BJ (cell line): ENCODE measurements around the gene ZNF438. TPM values are rescaled to one million over a fixed set of nuclear protein-coding genes. Genes with fewer than 3 reads are reported as not detected.
"Not testable (repeated sequence)": the region's sequence is repeated elsewhere in the genome, so short reads cannot be mapped to it uniquely, and the experiment has no call there.

Experiments used
- CTCF ChIA-PET: fragments of 350-600 bp; formaldehyde crosslinking; extraction: SDS; loops from one replicate; lab custom pipeline; 2021; ENCODE audit warnings: antibody characterized with exemption, inconsistent platforms; lab: Yijun Ruan, JAX
- POLR2A ChIA-PET: fragments of 300-600 bp; sonication (Branson Sonifier 250); formaldehyde crosslinking; extraction: SDS; loops from one replicate; lab custom pipeline; 2021; ENCODE audit warnings: antibody characterized with exemption; lab: Charles Lee
- DNase-seq: peaks from one replicate; pipeline ENCODE4 v3.0.0-alpha.2; 2011; ENCODE audit warnings: low read depth
- H3K27me3 ChIP-seq: 2 replicates; pipeline ENCODE4 v1.6.0; 2011; ENCODE audit warnings: low read length; ENCODE audit not compliant: control insufficient read depth, insufficient read depth
- H3K36me3 ChIP-seq: 2 replicates; pipeline ENCODE4 v1.5.1; 2011; ENCODE audit warnings: low read length; ENCODE audit not compliant: control insufficient read depth, insufficient read depth
- H3K4me3 ChIP-seq: 2 replicates; pipeline ENCODE4 v1.5.1; 2011; ENCODE audit warnings: low read depth, mild to moderate bottlenecking, control low read depth, low read length
- CTCF ChIP-seq: IDR thresholded peaks from 2 replicates; pipeline ENCODE4 v1.5.1; 2011; ENCODE audit warnings: low read depth, mild to moderate bottlenecking, control low read depth, inconsistent platforms, low read length, moderate library complexity; ENCODE audit not compliant: insufficient read depth
- polyA plus RNA-seq: library from polyadenylated mRNA; depleted of rRNA; stranded (reverse); fragments of >200 nt; gene quantifications from 2 replicates; pipeline ENCODE4 v1.2.3, GENCODE V29; 2011

ZNF438 gene
- polyA plus RNA-seq, 1 experiment: 3.7 TPM

- POLR2A ChIA-PET: interaction anchor here (0.7 kb wide), 1 partner anchor 160 kb away, joined by 11 read pairs; no protein-coding TSS in a partner anchor
These were observed 120.3 kb downstream of the ZNF438 start for GRCh38 chr10:30911303-30911863.

GRCh38 chr10:30903397-30904138, 128.1 kb downstream of the ZNF438 start:
- CTCF ChIA-PET: no interaction called here
- no peak for DNase-seq
- no peak for TF ChIP-seq CTCF
- no peaks in the 10 kb centered on the region; the same call in 1 of the 2 replicates for H3K36me3 ChIP-seq
- H3K27me3 ChIP-seq: no peaks in the 10 kb centered on the region
- H3K4me3 ChIP-seq: no peak overlapping the region
- POLR2A ChIA-PET: no interaction called here

More at GRCh38 chr10:30911303-30911863, 120.3 kb downstream of the ZNF438 start:
- no peak for DNase-seq
- H3K27me3 ChIP-seq: no peaks in the 10 kb centered on the region
- CTCF ChIA-PET: interaction anchor here (1.8 kb wide), 1 partner anchor 14 kb away, joined by 3 read pairs; no protein-coding TSS in a partner anchor
- no peak for TF ChIP-seq CTCF
- no peak overlapping the region for H3K4me3 ChIP-seq
- no peaks in the 10 kb centered on the region for H3K36me3 ChIP-seq

- DNase-seq: no peak
- TF ChIP-seq CTCF: no peak
- POLR2A ChIA-PET: no interaction called here
- no peaks in the 10 kb centered on the region for H3K27me3 ChIP-seq
- H3K36me3 ChIP-seq: no peaks in the 10 kb centered on the region; the same call in 1 of the 2 replicates
- CTCF ChIA-PET: no interaction called here
- H3K4me3 ChIP-seq: no peak overlapping the region
These were observed 128.9 kb downstream of the ZNF438 start for GRCh38 chr10:30902621-30903396.

GRCh38 chr10:30901487-30901886, 130.2 kb downstream of the ZNF438 start:
- CTCF ChIA-PET, POLR2A ChIA-PET, DNase-seq: not testable (repeated sequence)

GRCh38 chr10:30898964-30899363, 132.7 kb downstream of the ZNF438 start:
- no peaks in the 10 kb centered on the region; the same call in 1 of the 2 replicates for H3K36me3 ChIP-seq
- TF ChIP-seq CTCF: no peak
- DNase-seq: no peak
- POLR2A ChIA-PET: no interaction called here
- H3K27me3 ChIP-seq: no peaks in the 10 kb centered on the region
- H3K4me3 ChIP-seq: no peak overlapping the region
- CTCF ChIA-PET: no interaction called here

More at GRCh38 chr10:30901487-30901886, 130.2 kb downstream of the ZNF438 start:
- H3K4me3 ChIP-seq, H3K27me3 ChIP-seq, H3K36me3 ChIP-seq: not testable (repeated sequence)
